Activated CD4-positive, alpha-beta T cell treated with anti-CD3 and anti-CD28 coated beads for 48 hours (primary cell): ENCODE data around the gene AMD1.
A peak's percentile ranks its signal among the peaks of the same experiment; 100 is the strongest.
"Not testable (repeated sequence)": the region's sequence is repeated elsewhere in the genome, so short reads cannot be mapped to it uniquely, and the experiment has no call there.

Experiments used
- DNase-seq: peaks from one replicate; pipeline ENCODE4 v3.0.0-alpha.2; 2020

The AMD1 gene

DNA sequence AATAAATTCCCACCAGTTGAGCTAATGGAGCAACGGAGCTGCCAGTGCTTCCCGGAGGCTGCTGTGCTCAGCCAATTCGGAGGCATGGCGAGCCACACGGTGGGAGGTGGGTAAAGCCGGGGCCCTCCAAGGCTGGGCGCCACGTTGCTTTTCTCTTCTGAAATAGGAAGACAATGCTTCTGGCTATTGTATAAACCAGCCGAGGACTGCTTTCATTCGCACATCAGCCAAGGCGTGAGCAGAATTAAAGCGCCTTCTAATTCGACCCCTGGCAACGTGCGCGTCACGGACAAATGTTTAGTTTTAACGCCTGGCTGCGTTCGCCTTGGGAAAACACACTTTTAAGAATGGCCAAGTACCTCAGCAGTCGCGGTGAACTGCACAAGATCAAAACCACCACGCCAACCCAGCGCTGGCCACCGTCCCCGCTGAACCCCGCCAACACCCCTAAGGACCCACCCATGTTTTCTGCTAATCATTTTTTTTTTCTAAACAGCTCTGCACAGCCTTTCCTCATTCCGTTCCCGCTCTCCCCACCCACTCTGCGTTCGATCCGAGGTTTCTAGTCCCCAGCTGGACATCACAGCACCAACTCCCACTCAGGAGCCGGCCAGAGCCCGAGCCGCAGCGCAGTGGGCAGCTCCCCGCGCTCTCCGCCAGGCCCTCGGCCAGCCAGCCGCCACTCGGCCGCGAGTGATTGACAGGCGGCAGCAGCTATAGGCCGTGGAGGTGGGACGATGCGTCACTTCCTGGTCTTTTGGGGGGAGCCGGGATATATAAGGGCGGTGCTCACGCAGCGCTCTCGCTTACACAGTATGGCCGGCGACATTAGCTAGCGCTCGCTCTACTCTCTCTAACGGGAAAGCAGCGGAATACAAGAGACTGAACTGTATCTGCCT lies at the start of gene AMD1:
AMD1 (plus strand) TSS at position 805 of the 899 bp plus-strand sequence. CDS start 321 bp downstream, outside the sequence.
- DNase-seq: peak; percentile 96

DNA sequence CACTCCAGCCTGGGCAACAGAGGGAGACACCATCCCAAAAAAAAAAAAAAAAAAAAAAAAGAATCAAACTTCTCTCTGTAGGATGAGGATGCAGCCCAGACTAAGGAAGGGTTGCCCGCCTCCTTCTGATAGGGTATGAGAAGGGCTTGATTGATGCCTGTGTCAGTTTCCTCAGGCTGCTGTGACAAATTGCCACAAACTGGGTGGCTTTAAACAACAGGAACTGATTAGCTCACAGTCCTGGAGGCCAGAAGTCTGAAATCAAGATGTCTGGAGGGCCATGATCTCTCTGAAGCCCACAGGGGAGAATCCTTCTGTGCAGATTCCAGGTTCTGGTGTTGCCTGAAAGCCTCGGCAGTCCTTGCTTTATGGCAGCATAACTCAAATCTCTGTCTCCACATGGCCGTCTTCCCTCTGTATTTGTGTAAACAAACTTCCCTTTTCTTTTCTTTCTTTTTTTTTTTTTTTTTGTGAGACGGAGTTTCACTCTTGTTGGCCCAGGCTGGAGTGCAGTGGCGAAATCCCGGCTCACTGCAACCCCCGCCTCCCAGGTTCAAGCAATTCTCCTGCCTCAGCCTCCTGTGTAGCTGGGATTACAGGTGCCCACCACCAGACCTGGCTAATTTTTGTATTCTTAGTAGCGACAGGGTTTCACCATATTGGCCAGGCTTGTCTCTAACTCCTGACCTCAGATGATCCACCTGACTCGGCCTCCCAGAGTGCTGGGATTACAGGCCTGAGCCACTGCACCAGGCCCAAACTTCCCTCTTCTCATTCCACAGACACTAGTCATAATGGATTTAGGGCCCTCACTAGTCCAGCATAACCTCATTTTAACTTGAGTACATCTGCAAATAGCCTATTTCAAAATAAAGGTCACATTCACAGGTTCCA lies 48.1 kb upstream of the AMD1 start:
- DNase-seq: no peak

GRCh38 chr6:110828396-110828795 lies 46.2 kb upstream of the AMD1 start:
- no peak for DNase-seq

DNA sequence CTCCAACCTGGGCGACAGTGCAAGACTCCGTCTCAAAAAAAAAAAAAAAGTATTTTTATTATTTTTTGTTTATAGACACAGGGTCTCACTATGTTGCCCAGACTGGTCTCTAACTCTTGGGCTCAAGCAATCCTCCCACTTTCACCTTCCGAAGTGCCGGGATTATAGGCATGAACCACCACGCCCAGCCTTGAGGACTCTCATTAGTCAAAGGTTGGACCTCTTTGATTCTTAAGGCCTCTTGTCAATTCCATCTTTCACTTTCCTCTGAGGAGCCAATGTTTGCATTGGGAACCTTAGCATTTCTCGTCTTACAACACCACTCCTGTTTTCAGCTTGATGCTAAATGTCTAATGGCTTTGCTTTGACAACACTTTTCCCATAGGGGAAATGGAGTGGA lies 43.2 kb upstream of the AMD1 start:
- no peak for DNase-seq

DNA sequence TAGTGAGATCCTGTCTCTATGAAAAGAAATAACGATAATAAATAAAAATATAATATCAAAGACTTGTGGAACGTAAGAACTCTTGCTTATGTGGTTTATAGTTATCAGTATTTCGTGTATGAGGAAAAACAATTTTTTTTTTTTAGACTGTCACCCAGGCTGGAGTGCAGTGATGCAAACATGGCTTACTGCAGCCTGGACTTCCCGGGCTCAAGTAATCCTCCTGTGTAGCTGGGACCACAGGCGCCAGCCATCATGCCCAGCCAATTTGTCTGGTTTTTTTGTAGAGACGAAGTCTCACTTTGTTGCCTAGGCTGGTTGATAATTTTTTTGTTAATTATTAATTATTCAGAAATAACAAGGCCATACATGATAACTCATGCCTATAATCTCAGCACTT lies 40.8 kb upstream of the AMD1 start:
- no peak for DNase-seq

DNA sequence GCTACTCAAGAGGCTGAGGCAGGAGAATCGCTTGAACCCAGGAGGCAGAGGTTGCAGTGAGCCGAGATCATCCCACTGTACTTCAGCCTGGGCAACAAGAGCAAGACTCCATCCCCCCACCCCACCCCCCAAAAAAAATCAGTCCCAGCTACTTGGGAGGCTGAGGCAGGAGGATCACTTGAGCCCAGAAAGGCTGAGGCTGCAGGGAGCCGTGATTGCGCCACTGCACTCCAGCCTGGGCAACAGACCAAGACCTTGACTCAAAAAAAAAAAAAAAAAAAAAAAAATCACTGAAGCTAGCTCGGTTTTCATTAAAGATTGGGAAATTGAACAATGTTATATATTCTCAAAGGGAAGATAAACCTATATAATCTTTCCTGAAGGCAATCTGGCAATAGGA lies 38.8 kb upstream of the AMD1 start:
- DNase-seq: not testable (repeated sequence)

- no peak for DNase-seq
Observed at GRCh38 chr6:110841266-110841665, 33.3 kb upstream of the AMD1 start.

DNA sequence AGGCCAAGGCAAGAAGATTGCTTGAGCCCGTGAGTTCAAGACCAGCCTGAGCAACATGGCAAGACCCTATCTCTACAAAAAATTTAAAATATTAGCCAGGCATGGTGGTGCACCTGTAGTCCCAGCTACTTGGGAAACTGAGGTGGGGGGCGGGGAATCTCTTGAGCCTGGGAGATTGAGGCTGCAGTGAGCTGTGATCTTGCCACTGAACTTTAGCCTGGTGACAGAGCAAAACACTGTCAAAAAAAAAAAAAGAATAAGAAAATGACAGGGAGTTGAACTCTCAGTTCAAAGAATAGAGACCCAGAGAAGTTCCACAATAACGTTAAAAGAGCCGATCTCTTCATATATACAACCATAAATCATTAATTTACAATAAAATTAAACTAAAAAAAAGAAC lies 24.8 kb upstream of the AMD1 start:
- no peak for DNase-seq

GRCh38 chr6:110852773-110853172 lies 21.8 kb upstream of the AMD1 start:
- no peak for DNase-seq

DNA sequence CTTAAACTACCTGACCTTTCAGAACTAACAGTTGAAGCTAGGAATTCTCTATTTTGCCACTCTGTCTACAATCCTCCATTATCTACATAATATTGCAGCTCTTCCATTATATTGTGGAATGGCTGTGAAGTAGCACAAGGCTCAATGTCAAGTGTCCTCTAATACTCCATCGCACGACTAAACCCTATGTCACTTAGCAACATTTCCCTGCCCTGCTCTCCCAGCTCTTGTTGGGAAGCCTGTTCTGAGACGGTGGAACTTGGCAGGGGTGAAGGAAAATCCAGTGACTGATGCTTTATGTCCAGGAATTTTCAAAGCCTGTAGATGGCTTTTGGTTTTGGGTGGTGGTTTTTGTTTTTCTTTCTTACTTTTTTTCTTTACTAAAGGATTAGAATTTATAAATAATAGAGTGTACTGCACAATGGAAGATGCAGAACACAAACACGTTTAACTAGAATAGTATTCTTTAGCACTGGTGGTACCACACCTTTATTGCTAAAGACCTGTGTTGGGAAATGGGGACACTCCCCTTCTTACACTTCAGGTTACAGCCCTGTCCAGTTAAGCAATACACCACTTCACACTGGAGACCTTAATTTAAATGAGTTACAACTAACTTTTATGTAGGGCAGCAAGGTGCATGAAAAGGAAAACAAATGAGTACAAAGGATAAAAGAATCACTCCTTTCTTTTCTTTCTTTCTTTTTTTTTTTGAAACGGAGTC lies 20.7 kb upstream of the AMD1 start:
- DNase-seq: no peak

- DNase-seq: no peak
Observed at GRCh38 chr6:110856296-110856695, 18.3 kb upstream of the AMD1 start.

GRCh38 chr6:110858016-110858415 lies 16.6 kb upstream of the AMD1 start:
- no peak for DNase-seq

GRCh38 chr6:110858562-110859214 lies 15.9 kb upstream of the AMD1 start:
- DNase-seq: no peak

GRCh38 chr6:110859335-110859792 lies 15.2 kb upstream of the AMD1 start:
- DNase-seq: peak; percentile 11

- no peak for DNase-seq
Observed at GRCh38 chr6:110864824-110865223, 9.8 kb upstream of the AMD1 start.

DNA sequence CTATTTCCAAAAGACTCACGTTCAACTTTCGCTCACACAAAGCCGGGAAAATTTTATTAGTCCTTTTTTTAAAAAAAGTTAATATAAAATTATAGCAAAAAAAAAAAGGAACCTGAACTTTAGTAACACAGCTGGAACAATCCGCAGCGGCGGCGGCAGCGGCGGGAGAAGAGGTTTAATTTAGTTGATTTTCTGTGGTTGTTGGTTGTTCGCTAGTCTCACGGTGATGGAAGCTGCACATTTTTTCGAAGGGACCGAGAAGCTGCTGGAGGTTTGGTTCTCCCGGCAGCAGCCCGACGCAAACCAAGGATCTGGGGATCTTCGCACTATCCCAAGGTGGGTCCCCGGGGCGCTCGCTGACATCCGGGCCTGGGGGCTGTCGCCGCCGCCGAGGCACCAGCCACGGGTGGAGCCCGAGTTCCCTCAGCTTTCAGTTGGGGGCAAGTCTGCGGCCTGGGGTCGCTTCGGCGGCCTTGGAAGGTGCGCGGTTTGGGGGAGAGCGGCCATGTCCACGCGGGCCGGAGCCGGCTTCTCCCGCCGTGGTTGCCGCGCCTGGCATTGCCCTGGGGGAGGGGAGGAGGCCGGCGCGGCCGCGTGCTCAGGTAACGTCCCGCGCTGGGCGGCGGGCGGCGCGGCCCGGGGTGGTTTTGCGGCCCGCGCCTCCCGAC lies 429 bp downstream of the AMD1 start:
- peak; percentile 55 for DNase-seq

GRCh38 chr6:110875548-110876169 lies 1.1 kb downstream of the AMD1 start:
- DNase-seq: peak; percentile 75

- peak; percentile 80 for DNase-seq
Observed at GRCh38 chr6:110876170-110876773, 1.7 kb downstream of the AMD1 start.

GRCh38 chr6:110876806-110877564 lies 2.4 kb downstream of the AMD1 start:
- no peak for DNase-seq

DNA sequence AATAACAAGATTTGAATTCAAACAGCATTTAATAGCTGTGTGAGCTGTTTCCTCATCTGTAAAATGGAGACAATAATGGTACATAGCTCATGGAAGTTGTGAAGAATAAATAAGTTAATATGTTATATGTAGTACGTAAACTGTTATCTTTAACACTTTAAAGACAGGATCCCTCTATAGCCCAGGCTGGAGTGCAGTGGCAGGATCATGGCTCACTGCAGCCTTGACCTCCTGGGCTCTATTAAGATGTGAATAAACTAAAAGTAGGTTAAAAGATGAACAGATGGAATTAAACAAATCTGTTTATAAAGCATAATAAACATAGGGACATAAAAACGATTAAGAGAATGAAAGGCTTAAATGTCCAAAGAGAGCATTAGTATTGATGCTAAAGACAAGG lies 3.0 kb downstream of the AMD1 start:
- no peak for DNase-seq
